ENCODE results near the gene MNS1. TPM values are rescaled to one million over a fixed set of nuclear protein-coding genes. Genes with fewer than 3 reads are reported as not detected.

Gene MNS1
- total RNA-seq, 1 donor from 2014 or later: not detected

GRCh38 chr15:56456229-56456628, 8.7 kb downstream of the MNS1 start:
- Mint-ChIP-seq H3K4me3 (ENCODE audit: unreplicated experiment) (no peak overlapping the region), H3K4me1 (ENCODE audit: low read depth, unreplicated experiment) (peaks cover 8% of the 10 kb centered on the region), H3K36me3 (ENCODE audit: unreplicated experiment) (no peaks in the 10 kb centered on the region), H3K9me3 (ENCODE audit: unreplicated experiment) (no peaks in the 10 kb centered on the region), H3K27ac (ENCODE audit: unreplicated experiment) (no peak overlapping the region), H3K27me3 (ENCODE audit: unreplicated experiment) (no peaks in the 10 kb centered on the region)
- no peak for DNase-seq
- no peak for TF ChIP-seq CTCF (IDR thresholded peaks at IDR 0.05; ENCODE audit: partially characterized antibody, unreplicated experiment)

- no peak for DNase-seq
- no peak overlapping the region for H3K4me3 Mint-ChIP-seq (ENCODE audit: unreplicated experiment)
- no peaks in the 10 kb centered on the region for H3K36me3 Mint-ChIP-seq (ENCODE audit: unreplicated experiment)
- H3K27me3 Mint-ChIP-seq (ENCODE audit: unreplicated experiment): no peaks in the 10 kb centered on the region
- no peak for TF ChIP-seq CTCF (IDR thresholded peaks at IDR 0.05; ENCODE audit: partially characterized antibody, unreplicated experiment)
- H3K9me3 Mint-ChIP-seq (ENCODE audit: unreplicated experiment): no peaks in the 10 kb centered on the region
- peak overlapping the region; percentile 83 for H3K27ac Mint-ChIP-seq (ENCODE audit: unreplicated experiment)
- H3K4me1 Mint-ChIP-seq (ENCODE audit: low read depth, unreplicated experiment): peaks cover 8% of the 10 kb centered on the region
Measured at GRCh38 chr15:56454836-56455235, 10.1 kb downstream of the MNS1 start.

GRCh38 chr15:56445746-56446145, 19.2 kb downstream of the MNS1 start:
- no peaks in the 10 kb centered on the region for H3K27me3 Mint-ChIP-seq (ENCODE audit: unreplicated experiment)

GRCh38 chr15:56442354-56442753, 22.6 kb downstream of the MNS1 start:
- Mint-ChIP-seq H3K4me3 (ENCODE audit: unreplicated experiment) (no peak overlapping the region), H3K4me1 (ENCODE audit: low read depth, unreplicated experiment) (no peaks in the 10 kb centered on the region), H3K36me3 (ENCODE audit: unreplicated experiment) (no peaks in the 10 kb centered on the region), H3K27me3 (ENCODE audit: unreplicated experiment) (peaks cover 2% of the 10 kb centered on the region), H3K27ac (ENCODE audit: unreplicated experiment) (no peak overlapping the region), H3K9me3 (ENCODE audit: unreplicated experiment) (no peaks in the 10 kb centered on the region)
- DNase-seq: no peak
- no peak for TF ChIP-seq CTCF (IDR thresholded peaks at IDR 0.05; ENCODE audit: partially characterized antibody, unreplicated experiment)

More at GRCh38 chr15:56445746-56446145, 19.2 kb downstream of the MNS1 start:
- Mint-ChIP-seq H3K36me3 (ENCODE audit: unreplicated experiment) (no peaks in the 10 kb centered on the region), H3K4me1 (ENCODE audit: low read depth, unreplicated experiment) (no peaks in the 10 kb centered on the region), H3K9me3 (ENCODE audit: unreplicated experiment) (no peaks in the 10 kb centered on the region), H3K4me3 (ENCODE audit: unreplicated experiment) (no peak overlapping the region), H3K27ac (ENCODE audit: unreplicated experiment) (no peak overlapping the region)
- DNase-seq: no peak
- TF ChIP-seq CTCF (IDR thresholded peaks at IDR 0.05; ENCODE audit: partially characterized antibody, unreplicated experiment): no peak

- no peak overlapping the region for H3K4me3 Mint-ChIP-seq (ENCODE audit: unreplicated experiment)
- DNase-seq: no peak
- peaks cover 2% of the 10 kb centered on the region for H3K27me3 Mint-ChIP-seq (ENCODE audit: unreplicated experiment)
- no peaks in the 10 kb centered on the region for H3K4me1 Mint-ChIP-seq (ENCODE audit: low read depth, unreplicated experiment)
- no peaks in the 10 kb centered on the region for H3K36me3 Mint-ChIP-seq (ENCODE audit: unreplicated experiment)
- peaks cover 1% of the 10 kb centered on the region for H3K9me3 Mint-ChIP-seq (ENCODE audit: unreplicated experiment)
- no peak overlapping the region for H3K27ac Mint-ChIP-seq (ENCODE audit: unreplicated experiment)
- no peak for TF ChIP-seq CTCF (IDR thresholded peaks at IDR 0.05; ENCODE audit: partially characterized antibody, unreplicated experiment)
Measured at GRCh38 chr15:56440214-56440770, 24.6 kb downstream of the MNS1 start.
